Measurements from ENCODE around the gene ADGRF1.

DNA sequence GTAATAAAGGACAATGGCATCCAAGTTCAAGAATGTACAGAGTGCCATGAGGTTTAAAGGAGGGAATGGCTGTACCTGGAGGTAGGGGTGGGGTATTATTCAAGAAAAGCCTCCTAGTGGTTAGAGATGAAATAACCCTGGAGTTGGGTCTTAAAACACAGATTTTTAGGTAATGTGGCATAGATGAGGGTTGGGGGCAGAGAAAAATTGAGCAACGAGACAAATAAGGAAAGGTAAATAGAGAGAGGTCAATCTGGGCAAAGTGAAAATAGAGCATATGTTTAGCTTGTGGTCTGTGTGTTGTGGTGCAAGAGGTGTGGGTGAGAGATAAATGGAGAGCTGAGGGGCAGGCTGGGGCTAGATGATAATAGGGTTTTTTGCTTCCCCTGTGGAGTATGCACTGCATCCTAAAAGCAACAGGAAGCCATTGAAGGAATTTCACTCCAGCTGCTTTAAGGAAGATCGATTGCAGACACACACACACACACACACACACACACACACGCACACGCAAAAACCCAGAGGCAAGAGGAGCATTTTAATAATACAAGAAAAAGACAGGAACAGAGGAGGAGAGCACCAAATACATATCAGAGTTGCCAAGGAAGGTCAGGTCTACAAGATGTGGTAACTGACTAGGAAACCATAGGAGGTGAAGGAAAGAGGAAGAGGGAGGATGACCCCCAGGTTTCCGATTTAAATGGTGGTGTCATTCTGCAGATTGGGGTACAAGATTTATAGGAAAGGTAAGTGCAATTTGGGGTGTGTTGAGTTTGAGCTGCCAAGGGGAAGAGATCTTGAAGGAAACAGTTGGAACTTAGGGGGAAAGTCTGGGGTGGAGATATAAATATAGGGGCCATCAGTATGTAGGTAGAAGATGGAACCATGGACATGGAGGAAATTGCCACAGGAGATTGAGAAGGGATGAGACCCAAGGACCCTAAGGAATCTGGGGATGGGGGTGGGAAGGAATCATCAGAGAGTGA lies 31.3 kb upstream of the ADGRF1 start:
- no peak for TF ChIP-seq CTCF (IDR thresholded peaks at IDR 0.05)
- TF ChIP-seq POLR2A (IDR thresholded peaks at IDR 0.05): no peak
- TF ChIP-seq EP300 (IDR thresholded peaks at IDR 0.05): no peak

Measured in tibial nerve (tissue), 4 donors.